COLO829 (cell line): ENCODE data around the gene CHRND.

ENCODE experiments used
- DNase-seq: peaks from one replicate; pipeline ENCODE4 v3.0.0; 2012; ENCODE audit warnings: low spot score

The CHRND gene

DNA sequence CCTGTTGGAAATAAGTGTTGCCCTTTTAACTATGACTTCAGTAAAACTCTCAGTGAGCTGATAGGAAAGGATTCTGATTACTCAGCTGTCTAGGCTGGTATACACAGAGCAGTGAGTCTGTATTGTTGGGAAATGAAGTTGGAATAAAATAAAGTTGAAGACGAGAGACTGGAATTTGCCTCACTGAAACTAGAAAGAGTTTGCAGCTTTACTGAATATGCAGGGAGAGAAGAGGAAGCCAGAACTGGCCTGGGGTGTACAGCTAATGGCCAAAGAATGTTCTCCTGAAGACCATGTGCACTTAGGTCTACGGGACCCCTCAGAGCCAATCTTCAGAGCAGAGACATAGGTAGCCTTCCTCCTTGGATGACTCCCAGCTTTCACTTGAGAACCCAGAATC lies 51.0 kb downstream of the CHRND start:
- no peak for DNase-seq

DNA sequence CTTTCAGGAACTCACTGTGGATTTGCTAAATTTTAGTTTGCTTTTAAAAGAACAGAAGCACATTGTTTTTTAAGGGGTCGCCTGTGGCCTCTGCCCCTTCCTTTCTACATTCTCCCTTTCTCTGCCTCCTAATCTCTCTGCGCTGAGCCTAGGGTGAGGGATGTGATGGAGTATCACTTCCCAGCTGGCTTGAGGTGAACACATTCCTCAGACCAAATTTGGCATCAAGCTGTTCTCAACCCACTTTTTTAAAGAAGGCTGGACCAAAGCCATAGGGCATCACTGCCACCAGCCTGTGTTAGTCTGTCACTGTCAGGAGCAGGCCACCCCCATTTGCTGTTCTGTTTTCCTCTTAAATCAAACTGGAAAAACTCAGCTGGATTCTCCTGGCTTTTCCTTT lies 51.9 kb downstream of the CHRND start:
- no peak for DNase-seq

DNA sequence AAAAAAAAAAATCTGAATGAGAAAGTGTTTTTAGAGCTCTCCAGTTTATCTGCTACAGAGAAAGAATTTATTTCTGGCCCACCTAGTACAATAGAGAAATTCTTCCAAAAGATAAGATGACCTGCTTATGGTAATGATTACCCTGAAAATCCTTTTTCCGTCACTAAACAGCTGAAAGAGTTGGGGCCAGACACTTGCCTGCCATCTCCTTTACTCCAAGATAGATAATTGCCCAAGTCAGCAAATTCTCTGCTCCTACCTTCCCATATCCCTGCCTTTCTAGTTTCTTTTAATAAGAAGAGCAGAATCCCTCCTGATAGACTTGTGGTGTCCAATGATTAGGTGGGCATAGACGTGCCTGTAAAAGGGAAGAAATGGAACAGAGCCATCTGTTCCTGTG lies 52.7 kb downstream of the CHRND start:
- DNase-seq, result no peak

- no peak for DNase-seq
Observed at GRCh38 chr2:232580648-232580981, 54.7 kb downstream of the CHRND start.

GRCh38 chr2:232581725-232582124 lies 55.8 kb downstream of the CHRND start:
- no peak for DNase-seq

GRCh38 chr2:232584238-232584637 lies 58.3 kb downstream of the CHRND start:
- no peak for DNase-seq
